GM19452 (cell line): Measurements from ENCODE around the gene CLEC19A.

Experiments used
- ATAC-seq: cut with Tn5 transposase; IDR thresholded peaks from one replicate; pipeline ENCODE4 v1.9.1; 2021; ENCODE audit not compliant: unreplicated experiment

The CLEC19A gene

DNA sequence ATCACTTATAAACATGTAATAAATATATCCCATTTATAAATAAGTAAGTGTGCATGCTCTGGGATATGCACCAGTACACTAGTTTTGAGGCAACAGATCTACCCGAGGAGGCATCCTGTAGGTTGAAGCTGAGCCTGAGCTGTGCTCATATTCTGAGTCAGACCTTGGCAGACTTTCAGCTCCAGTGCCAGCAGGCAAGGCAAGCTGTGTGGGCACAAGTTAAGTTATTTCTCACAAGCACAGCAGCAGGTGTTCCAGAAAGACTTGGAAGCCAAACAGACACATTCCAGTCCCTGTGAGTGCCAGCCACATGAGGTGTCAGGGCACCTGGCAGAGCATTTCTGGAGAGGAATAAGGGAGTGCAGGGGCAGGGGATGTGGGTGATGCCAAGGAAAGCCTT, 1.3 kb upstream of the CLEC19A start:
- no peak for ATAC-seq

DNA sequence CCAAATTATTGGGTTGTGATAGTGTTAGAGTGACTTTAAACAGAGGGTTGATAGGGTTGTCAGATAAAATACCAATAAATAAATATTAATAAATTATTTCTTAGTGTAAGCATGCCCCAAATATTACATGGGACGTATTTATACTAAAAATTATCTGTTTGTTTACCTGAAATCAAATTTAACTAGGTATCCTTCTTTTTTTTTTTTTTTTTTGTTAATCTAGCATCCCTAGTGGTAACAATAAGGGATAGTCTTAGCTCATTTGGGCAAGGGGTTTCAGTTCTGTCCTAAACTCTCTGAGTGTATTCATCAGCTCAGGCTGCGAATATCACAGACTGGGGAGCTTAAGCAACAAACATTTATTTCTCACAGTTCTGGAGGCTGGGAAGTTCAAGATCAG, 1.3 kb downstream of the CLEC19A start:
- no peak for ATAC-seq

DNA sequence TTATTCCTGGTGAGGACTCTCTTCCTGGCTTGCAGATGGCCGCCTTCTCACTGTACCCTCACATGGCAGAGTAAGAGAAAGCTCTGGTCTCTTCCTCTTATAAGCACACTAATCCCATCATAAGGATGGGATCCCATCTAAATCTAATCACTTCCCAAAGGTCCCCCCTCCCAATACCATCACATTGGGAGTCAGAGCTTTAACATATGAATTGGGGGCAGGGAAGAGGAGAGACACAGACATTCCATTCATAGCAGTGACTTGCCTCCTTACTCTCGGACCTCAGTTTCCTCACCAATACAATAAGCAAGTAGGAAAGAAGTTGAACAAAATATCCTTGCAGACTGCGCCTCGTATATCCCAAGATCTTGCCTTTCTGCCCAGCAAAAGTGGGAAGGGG, 1.7 kb downstream of the CLEC19A start:
- ATAC-seq, result no peak

DNA sequence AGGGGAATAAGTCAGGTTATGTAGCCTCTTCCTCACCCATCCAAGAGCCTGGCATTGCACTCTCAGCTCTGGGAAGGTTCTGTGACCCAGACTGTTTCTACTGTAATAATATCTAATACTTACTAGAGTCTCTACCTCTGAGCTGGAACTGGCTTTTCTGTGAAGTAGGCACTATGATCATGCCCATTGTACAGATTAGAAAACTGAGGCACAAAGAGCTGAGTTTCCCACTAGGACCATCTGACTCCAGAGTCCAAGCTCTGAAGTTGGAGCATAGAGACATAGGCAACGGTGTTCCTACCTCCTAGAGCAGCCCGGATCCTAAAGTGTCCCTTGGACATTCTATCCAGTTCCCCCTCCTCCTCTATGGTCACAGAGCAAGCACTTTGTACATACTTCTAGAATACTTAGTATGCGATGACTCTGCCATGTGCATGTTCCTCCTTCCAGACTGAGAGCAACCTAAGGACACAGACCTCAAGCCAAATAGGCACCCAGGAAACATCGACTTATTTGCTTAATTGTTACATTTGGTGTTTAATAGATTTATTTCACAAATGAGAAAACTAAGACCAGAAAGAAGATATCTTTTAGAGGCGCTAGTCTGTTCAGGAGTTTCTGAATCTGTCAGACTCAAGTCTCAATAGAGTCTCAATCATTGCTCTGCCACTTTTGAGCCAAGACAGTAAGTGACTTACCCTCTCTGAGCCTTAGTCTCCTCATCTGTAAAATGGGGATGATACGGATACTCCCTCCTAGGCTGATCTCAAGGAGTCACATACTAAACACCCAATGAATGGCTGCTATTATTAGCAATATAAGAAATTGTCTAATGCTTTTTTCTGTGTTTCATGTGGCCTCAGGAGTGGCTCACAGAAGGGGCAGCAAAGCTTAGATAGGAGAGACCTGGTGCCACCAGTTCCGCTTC, 3.6 kb downstream of the CLEC19A start:
- ATAC-seq, result no peak

DNA sequence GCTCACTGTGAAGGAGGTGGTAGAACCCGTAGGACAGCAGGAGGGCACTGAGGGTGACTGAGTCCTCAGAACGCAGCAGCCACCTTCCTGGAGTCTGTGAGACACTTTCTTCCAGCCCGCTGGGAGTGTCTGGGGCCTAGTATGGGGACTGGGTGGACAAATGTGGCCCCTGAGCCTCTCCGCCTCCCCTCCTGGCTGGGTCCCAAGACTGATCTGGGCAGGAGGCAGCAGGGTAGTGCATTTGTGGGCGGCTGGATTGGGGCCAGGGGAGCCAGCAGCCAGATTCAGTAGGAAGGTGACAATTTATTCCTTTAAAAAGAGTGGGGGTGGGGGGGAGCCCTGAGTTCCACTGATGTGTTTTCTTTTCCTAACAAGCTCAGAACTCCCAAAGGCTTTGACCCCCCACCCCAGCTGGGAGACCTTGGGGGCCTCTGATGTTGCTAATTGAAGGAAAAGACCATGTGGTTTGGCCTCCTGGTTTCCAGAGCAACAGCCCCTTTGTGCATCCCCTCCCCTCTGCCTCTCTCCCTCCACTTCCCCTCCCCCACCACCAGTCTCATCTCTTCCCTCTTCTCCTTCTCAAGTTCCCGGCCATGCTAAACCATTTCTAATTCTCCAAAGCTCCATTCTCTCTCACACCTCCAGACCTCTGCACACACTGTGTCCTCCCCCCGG, 4.4 kb downstream of the CLEC19A start:
- no peak for ATAC-seq

DNA sequence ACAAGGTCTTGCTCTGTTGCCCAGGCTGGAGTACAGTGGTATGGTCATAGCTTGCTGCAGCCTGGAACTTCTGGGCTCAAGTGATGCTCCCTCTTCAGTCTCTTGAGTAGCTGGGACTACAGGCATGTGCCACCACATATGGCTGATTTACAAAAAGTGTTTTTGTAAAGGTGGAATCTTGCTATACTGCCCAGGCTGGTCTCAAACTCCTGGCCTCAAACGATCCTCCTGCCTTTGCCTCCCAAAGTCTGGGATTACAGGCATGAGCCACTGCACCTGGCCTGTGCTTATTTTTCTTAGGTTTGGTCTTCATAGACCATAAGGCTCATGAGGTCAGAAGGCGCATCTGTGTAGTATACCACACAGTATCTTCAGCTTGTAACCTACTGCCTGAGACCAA, 5.3 kb downstream of the CLEC19A start:
- ATAC-seq, result no peak

DNA sequence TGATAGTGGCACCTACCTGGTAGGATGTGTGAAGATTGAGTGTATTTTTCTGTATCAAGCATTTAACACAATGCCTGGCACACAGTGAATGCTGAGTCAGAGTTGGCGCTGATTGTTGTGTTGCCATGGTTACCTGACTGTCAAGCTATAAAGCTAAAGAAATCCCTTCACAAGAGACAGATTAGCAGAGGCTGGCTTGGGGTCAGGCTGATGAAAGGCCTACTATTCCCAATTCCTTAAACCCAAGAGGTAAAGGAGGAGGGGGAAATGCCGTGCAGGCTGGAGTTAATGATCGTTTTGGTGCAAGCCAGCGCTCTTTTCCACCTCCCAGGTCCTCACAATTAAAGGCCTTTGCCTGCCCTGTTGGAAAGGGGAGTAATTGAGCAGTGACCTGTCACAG, 5.9 kb downstream of the CLEC19A start:
- no peak for ATAC-seq

DNA sequence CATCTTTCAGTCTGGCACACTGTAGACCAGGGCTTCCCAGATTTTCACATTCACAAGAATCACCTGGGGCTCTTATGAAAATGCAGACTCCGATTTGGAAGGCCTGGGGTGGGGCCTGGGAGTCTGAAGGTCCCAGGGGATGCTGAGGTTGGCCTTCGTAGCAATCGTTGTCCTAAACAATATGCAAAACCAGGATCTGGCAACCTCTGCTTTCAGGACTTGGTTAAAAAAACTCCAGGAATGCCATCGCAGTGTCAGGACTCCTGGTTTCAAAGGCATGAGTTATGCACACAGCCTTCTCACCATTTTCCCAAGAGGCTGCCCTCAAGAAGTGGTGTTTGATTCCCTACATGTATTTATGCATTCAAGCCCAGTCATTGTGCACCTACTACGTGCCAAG, 6.7 kb downstream of the CLEC19A start:
- no peak for ATAC-seq

DNA sequence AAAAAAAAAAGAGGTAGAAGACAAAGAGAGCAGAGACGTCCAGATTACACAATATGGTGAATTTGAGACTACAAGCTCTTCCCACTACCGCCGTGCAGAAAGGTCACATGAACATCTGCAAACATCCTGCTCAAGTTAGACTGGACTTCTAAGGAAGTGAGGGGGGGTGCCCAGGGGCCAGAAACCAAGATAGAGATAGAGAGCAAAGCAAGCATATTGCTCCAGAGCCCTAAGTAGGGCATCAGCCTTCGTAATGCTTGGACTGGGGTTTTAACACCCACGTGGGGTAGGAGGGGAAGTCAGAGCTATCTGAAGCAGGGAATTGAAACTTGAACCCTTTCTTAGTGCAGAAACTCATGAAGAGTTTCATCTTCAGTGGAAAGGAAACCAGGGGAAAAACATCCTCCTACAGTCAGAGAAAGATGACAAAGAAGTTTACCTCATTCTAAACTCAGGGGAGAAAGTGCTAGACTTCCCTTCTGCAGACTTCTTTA, 8.7 kb downstream of the CLEC19A start:
- peak; percentile 87 for ATAC-seq

DNA sequence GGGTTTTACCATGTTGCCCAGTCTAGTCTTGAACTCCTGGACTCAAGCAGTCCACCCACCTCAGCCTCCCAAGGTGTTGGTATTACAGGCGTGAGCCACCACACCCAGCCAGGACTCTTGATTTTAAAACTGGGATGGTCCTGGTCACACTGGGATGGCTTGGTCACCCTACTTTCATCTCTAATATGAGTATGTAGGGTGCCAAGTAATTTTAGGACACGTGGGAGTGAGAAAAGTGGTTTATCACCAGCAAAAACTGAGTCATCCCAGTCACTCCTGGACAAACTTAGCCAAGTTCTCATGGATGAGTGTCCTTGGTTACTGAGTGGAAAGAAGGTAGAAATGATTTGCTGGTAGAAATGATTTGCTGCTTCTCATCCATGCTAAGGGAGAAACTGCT, 9.9 kb downstream of the CLEC19A start:
- ATAC-seq, result no peak

DNA sequence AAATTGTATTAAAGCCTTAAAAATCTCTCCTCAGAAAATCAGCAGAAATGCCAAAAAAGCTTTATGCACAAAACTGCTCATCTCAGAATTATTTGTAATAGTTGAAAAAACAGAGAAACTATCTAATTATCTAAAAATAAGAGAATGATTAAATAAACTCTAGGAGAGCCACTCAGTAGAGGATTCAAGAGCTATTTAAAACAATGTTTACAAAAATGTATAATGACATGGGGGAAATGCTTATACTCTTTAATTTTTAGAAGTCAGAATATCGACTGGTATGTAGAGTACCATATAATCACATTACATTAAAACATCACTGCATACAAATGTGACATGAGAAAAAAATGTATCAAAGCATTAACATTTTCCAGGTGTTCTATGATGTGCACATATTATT, 11.9 kb downstream of the CLEC19A start:
- ATAC-seq, result no peak

DNA sequence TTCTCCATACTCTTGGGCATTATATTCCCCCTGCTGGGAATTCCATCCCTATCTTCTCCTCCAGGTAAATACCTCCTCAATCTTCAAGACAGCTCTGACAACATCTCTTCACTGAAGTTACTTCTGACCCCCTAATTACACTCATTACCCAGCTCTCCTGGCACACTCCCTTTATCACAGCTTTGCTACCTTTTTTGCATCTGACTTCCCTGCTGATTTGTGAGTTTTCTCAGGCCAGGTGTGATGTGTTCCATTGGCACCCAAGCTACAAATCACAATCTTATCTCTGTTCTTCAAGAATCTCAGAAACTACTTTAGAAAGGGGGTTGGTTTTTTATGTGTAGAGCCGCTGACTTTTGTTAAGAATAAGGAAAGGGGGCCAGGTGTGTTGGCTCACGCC, 14.0 kb downstream of the CLEC19A start:
- no peak for ATAC-seq

DNA sequence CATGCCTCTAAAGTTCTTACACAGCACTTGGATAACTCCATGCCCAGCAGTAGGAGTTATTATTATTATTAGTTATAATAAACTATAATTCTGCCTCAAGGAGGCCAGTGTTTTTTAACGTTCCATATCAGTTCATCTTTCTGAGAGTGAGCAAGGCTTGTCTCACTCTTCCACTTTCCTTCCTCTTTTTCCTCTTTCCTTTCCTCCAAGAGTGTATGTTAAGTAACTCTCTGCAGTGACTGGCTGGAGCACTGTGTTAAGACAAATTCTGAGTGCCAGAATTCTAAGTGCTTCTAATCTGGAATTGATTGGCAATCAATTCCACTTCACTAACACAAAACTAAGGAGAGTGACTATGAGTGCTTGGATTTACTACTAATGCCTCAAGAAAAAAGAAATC, 16.4 kb downstream of the CLEC19A start:
- no peak for ATAC-seq

DNA sequence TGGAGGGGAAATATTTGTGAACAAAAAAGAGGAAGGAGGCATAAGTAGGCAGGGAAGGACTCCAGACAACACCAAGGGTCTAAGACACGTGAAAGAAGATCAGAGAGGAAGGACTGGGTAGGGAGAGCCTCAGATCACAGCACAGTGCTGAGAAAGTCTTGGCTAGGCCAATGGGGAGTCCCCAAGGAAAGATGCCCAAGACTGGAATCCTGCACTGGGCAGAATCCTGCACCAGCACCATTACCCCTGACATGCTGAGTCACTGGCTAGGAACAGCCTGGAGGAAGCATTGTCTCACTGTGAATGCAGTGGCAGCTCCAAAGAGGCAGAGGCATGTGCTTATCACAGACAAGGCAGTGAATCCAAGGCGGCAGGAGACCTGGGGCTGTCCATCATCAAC, 19.2 kb downstream of the CLEC19A start:
- no peak for ATAC-seq

DNA sequence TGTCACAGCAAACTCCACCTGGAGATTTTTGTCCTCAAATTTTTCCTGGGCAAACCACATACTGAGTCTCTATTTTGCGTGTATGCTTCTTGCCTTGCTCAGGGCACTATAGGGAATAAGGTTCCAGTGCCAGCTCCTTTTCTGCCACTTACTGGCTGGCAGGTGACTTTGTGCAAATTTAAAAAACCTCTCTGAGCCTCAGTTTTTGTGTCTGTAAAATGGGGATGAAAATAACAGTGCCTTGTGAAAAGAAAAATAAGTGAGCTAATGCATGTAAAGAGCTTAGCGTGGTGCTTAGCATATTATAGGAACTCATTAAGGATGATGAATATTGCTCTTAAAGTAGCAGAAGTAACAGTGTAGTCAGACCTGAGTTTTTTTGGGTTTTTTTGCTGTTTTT, 19.9 kb downstream of the CLEC19A start:
- no peak for ATAC-seq

DNA sequence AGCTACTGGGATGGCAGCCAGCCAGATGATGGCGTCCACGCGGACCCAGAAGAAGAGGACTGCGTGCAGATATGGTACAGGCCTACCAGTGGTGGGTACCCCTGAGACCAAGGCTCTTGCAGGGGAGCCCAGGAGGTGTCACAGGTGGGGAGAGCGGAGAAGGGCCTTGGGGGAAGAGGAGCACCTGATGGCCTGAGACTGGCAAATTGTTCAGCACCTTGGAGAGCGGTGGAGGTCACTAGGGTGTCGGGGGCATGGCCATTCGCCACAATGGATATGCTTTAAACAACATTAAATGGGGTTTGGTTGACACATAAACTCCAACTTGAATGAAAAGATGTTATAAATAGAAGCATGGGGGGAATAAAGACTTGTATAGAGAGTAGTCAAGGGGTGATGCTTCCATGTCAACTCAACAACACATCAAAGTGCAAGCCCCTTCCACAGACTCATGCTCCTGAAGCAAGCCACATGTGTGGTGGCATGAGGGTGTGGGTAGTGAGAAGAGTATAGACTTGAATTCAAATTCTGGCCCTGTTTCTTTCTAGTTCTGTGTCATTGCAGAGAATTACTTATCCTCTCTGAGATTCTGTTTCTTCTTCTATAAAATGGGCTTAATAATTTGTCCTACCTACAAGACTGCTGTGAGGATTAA, 22.2 kb downstream of the CLEC19A start:
- ATAC-seq, result no peak

DNA sequence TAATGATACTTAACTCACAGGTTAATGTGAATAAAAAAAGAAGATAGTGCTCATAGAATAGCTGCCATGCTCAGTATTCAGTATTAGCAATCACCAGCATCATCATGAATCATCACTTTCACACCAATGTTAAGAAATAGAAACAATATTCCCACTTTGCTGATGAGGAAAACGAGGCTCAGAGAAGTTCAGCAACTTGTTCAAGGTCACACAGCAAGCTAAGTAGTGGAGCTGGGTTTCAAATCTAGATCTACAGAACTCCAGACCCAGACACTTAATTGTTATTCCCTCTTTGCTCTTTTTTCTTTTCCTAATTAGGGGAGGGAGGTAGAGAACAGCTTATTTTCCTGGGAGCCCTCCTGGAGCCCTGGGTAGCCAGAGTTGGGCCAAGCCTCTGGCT, 22.9 kb downstream of the CLEC19A start:
- ATAC-seq, result no peak

DNA sequence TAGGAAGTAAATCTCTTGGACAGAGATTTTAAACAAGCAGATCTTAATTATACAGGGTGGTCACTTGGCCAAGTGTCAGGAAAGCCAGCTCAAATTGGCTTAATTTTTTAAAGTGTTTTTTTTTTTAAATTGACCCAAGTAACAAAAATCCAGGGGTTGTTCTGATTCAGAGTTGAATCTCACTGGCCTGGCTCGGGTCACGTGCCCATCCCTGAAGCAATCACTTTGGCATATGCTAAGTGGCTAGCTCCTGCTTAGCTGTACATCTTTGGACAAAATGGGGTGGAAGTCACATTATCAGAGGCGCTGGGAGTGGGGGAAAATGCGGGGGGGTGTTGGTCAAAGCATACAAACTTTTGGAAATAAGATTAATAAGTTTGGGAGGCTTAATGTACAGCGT, 23.6 kb downstream of the CLEC19A start:
- ATAC-seq, result no peak

DNA sequence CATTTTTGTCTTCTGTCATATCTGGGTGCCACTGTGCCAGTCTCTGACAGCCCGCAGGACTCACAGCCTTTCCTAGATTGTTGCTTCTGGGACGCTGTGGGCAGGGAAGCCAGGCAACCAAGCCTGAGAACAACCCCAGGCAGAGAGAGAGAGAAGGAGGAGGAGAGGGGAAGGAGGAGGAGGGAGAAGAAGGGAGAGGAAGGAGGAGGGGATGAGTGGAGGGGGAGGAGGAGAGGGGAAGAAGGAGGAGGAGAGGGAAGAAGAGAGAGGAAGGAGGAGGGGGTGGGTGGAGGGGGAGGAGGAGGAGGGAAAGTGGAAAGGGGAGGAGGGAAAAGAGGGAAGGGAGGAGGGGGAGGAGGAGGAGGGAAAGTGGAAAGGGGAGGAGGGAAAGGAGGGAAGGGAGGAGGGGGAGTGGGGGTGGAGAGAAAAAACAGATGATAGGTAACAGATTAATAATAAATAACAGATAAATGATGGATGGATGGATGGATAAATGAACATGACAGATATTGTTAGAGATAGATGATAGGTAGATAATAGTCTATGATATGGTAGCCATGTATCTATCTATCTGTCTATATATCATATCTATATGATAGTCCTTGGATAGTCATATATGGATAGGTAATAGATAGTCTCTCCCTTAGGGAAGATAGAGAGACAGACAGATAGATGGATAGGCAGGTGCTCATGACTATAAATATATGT, 29.3 kb downstream of the CLEC19A start:
- ATAC-seq, result no peak

DNA sequence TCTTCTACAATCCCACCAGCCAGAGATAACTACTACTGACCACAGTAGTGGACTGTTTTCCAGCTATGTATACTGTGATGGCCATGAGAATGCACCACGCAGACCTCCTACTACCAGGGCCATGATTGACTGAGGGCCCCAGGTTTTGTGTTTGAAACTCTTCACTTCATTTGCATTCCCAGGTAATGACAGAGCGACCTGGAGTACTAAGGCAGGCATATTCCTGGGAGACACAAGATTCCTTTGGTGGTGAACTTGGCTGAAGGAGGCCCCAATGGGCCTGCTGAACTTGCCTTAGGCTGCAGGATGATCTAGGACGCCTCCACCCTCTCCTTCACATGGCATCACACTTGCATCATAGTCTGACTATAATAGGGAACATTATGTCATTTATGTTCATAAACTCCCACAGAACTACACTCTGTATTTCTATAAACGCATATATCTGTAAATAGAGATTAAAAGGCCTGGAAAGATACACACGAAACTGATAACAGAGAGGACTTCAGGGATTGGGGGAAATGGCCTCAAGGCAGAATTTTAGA, 30.4 kb downstream of the CLEC19A start:
- ATAC-seq, result no peak

DNA sequence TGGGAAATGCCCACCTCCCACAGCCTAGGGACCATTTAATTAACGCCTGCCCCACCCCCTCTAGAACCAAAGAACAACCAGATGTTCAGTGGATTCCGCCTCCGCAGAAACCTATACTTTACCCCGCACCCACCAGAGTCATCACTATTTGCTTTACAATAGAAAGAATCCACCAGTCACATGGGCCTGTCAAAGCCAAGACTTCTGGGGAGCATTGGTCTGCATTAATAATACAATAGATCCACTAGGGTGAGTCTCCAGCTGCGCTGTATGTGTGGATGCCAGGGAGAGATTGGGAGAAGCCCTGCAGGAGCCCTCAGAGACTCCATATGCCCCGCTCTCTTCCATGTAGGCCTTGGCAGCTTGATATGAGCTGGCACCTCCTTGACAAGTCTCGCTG, 31.3 kb downstream of the CLEC19A start:
- no peak for ATAC-seq
